Hematopoietic multipotent progenitor cell (in vitro differentiated cells): ENCODE results near the gene UNC5CL. TPM values are rescaled to one million over a fixed set of nuclear protein-coding genes. Genes with fewer than 3 reads are reported as not detected.

Experiments
- DNase-seq, 3 donors: peaks; one replicate each; pipeline ENCODE4 v3.0.0-alpha.2; 2011 to 2015; ENCODE audit warnings: low read depth in 2 of 3, low spot score in 2 of 3
- total RNA-seq: library from RNA; depleted of rRNA; stranded (reverse); fragments of >200 nt; gene quantifications from one replicate; pipeline ENCODE4 v1.2.3, GENCODE V29; 2012

Gene UNC5CL
- total RNA-seq, 1 donor: 1.3 TPM

- DNase-seq: no peak
These were observed 26.6 kb upstream of the UNC5CL start for GRCh38 chr6:41065550-41066026.

GRCh38 chr6:41064841-41065240, 25.8 kb upstream of the UNC5CL start:
- no peak for DNase-seq

GRCh38 chr6:41063884-41064285, 24.9 kb upstream of the UNC5CL start:
- no peak for DNase-seq

- DNase-seq: no peak
These were observed 23.0 kb upstream of the UNC5CL start for GRCh38 chr6:41062056-41062455.

- no peak for DNase-seq
These were observed 22.2 kb upstream of the UNC5CL start for GRCh38 chr6:41061196-41061726.

- DNase-seq: no peak
These were observed 20.5 kb upstream of the UNC5CL start for GRCh38 chr6:41059556-41059955.

GRCh38 chr6:41058783-41059181, 19.8 kb upstream of the UNC5CL start:
- DNase-seq: no peak

- DNase-seq: no peak
These were observed 17.9 kb upstream of the UNC5CL start for GRCh38 chr6:41056768-41057490.

GRCh38 chr6:41055149-41055548, 16.1 kb upstream of the UNC5CL start:
- DNase-seq: no peak

GRCh38 chr6:41054511-41054910, 15.5 kb upstream of the UNC5CL start:
- no peak for DNase-seq

- no peak for DNase-seq
These were observed 14.0 kb upstream of the UNC5CL start, which contains the start of gene APOBEC2 for GRCh38 chr6:41053041-41053440. Gene APOBEC2, plus strand, starts transcription at chr6:41053202. Its CDS starts 146 bp downstream, at chr6:41053348.

GRCh38 chr6:41051873-41052272, 12.9 kb upstream of the UNC5CL start:
- peak in 1 of 3 donors; percentile 45 for DNase-seq

- DNase-seq: no peak
These were observed 11.5 kb upstream of the UNC5CL start for GRCh38 chr6:41050536-41050935.

- DNase-seq: no peak
These were observed 10.9 kb upstream of the UNC5CL start for GRCh38 chr6:41049955-41050354.

GRCh38 chr6:41049521-41049920, 10.5 kb upstream of the UNC5CL start:
- DNase-seq: no peak

GRCh38 chr6:41047745-41048732, 9.0 kb upstream of the UNC5CL start:
- no peak for DNase-seq

- no peak for DNase-seq
These were observed 8.3 kb upstream of the UNC5CL start for GRCh38 chr6:41047306-41047705.

GRCh38 chr6:41046084-41046483, 7.1 kb upstream of the UNC5CL start:
- DNase-seq: no peak

- DNase-seq: no peak
These were observed 6.6 kb upstream of the UNC5CL start for GRCh38 chr6:41045664-41046063.

GRCh38 chr6:41043151-41043550, 4.1 kb upstream of the UNC5CL start:
- DNase-seq: no peak
